WI38 (cell line): ENCODE results near the gene RHOC.

Experiments
- H3K4me3 ChIP-seq: 2 replicates; pipeline ENCODE4 v1.5.1; 2011; ENCODE audit warnings: low read depth, mild to moderate bottlenecking, control low read depth, low read length
- TF ChIP-seq, protein P1 (sequence below): IDR thresholded peaks from 2 replicates; pipeline ENCODE4 v1.5.1; 2012; ENCODE audit warnings: low read depth, mild to moderate bottlenecking, control low read depth, low read length

The RHOC gene

DNA sequence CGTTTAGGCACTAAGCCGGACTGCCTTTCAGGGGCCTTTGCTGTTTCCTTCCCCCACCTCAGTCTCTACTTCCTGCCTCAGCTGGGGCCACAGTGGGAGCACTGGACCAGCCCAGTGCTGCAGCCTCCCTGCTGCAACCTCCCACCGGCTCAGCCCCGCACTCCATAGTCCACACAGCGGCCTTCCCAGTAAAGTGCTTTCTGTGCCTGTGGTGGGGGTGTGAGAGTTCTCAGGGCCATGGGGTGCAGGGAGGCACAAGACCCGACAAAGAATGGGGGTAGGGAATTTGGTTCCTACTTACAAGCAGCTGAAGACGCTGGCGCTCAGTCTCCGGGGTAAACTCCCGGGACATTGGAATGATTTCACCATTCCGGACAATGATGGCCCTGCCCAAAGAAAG, 4.7 kb upstream of the RHOC start:
- no peak overlapping the region for H3K4me3 ChIP-seq
- TF ChIP-seq, protein P1, sequence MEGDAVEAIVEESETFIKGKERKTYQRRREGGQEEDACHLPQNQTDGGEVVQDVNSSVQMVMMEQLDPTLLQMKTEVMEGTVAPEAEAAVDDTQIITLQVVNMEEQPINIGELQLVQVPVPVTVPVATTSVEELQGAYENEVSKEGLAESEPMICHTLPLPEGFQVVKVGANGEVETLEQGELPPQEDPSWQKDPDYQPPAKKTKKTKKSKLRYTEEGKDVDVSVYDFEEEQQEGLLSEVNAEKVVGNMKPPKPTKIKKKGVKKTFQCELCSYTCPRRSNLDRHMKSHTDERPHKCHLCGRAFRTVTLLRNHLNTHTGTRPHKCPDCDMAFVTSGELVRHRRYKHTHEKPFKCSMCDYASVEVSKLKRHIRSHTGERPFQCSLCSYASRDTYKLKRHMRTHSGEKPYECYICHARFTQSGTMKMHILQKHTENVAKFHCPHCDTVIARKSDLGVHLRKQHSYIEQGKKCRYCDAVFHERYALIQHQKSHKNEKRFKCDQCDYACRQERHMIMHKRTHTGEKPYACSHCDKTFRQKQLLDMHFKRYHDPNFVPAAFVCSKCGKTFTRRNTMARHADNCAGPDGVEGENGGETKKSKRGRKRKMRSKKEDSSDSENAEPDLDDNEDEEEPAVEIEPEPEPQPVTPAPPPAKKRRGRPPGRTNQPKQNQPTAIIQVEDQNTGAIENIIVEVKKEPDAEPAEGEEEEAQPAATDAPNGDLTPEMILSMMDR: no peak

- no peak overlapping the region for H3K4me3 ChIP-seq
- TF ChIP-seq, protein P1: no peak
Observed at GRCh38 chr1:112711041-112711440, 4.1 kb upstream of the RHOC start.

- TF ChIP-seq, protein P1: no peak
- H3K4me3 ChIP-seq: no peak overlapping the region
Observed at GRCh38 chr1:112710586-112710985, 3.7 kb upstream of the RHOC start.

GRCh38 chr1:112710159-112710558, 3.2 kb upstream of the RHOC start:
- TF ChIP-seq, protein P1: no peak
- no peak overlapping the region for H3K4me3 ChIP-seq

- TF ChIP-seq, protein P1: no peak
- no peak overlapping the region for H3K4me3 ChIP-seq
Observed at GRCh38 chr1:112708489-112708888, 1.6 kb upstream of the RHOC start.

DNA sequence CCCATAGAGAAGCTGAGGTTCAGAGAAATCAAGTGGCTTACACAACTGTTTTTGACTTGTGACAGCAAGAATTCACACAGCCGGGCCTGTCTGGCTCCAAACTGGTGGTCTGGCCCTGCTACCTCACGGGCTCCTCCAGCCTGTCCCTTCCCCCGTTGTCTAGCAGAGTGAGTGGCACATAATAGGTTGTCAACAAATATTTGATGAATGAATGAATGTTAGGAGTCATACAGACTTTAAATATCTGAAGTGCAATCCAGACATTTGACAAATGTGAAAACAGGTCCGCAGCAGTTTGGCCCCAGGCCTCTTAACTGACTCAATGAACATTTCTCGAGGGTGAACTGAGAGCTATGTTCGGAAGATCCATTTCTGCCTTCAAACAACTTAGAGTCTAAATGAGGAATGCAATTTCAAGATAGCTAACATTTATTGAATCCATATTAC, 1.1 kb upstream of the RHOC start:
- TF ChIP-seq, protein P1: no peak
- H3K4me3 ChIP-seq: peak overlapping the region; percentile 96; the same call in 1 of the 2 replicates

GRCh38 chr1:112707221-112708001, 484 bp upstream of the RHOC start:
- peak overlapping the region; percentile 96 for H3K4me3 ChIP-seq
- TF ChIP-seq, protein P1: peak; percentile 85
